ENCODE results near the gene CORO7.

DNA sequence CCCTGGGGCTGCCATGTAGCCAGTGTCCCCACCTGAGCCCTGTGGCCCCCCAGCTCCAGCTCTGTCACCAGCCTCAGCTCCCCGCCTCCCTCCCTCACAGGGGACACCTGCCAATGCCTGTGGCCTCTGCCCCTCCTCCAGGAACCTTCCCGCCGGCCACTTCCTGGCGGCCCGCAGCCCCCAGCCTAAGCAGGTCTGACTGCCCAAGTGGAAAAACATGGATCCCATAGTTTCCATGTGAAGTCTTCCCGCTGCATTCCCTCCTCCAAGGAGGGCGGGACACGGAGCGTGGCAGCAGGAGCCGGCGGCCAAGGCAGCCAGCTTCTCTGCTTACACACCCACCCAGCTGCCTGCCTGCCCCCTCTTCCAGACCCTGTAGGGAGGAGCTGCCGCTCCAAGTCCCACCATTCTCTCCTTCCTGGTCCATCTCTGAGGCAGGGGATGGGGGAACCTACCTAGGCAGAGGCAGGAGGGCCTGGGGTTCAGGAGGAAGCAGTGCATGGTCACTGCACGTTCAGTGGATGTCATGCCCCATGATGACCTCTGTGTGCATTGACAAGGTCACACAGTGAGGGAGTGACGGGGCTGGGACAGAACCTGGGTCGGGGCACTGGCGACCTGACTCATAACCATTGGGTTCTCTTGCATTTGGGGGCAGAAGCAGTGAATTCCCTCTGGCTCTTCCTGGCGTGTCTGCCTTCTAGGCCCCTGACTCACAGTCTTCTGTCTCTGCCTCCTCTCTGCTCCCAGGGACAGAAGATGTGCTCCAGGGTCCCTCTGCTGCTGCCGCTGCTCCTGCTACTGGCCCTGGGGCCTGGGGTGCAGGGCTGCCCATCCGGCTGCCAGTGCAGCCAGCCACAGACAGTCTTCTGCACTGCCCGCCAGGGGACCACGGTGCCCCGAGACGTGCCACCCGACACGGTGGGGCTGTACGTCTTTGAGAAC is 36.0 kb downstream of the CORO7 start:
- TF ChIP-seq ZSCAN20 (CRISPR knock-in tag; IDR thresholded peaks at IDR 0.05) (no peak), RAD21 (conservative IDR thresholded peaks at IDR 0.05 in 1 of 2, IDR thresholded peaks at IDR 0.05 in 1 of 2) (no peak), POLR2A (IDR thresholded peaks at IDR 0.05; ENCODE audit: low read length) (no peak)
- TF ChIP-seq, protein P1, sequence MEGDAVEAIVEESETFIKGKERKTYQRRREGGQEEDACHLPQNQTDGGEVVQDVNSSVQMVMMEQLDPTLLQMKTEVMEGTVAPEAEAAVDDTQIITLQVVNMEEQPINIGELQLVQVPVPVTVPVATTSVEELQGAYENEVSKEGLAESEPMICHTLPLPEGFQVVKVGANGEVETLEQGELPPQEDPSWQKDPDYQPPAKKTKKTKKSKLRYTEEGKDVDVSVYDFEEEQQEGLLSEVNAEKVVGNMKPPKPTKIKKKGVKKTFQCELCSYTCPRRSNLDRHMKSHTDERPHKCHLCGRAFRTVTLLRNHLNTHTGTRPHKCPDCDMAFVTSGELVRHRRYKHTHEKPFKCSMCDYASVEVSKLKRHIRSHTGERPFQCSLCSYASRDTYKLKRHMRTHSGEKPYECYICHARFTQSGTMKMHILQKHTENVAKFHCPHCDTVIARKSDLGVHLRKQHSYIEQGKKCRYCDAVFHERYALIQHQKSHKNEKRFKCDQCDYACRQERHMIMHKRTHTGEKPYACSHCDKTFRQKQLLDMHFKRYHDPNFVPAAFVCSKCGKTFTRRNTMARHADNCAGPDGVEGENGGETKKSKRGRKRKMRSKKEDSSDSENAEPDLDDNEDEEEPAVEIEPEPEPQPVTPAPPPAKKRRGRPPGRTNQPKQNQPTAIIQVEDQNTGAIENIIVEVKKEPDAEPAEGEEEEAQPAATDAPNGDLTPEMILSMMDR (IDR thresholded peaks at IDR 0.05), result no peak

Measured in A549 (cell line).